ENCODE measurements around the gene MCTP1.

The MCTP1 gene

DNA sequence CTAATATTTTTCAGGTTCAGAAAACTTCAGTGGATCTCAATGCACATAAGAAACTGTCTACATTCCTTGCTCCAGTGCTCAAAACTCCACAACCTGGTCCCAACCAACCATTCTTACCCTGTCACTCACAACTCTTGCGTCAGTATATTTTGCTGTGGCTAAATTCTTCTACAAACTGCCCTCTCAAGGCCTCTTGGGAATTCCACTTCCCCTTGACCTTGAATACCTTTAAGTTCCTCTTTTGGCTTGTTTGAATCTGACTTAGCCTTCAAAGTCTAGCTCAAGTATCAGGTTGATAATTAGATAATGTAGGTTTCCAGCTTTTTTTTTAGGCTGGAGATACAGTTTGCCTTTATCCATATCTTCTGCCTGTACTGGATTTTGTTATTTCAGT is 538.2 kb downstream of the MCTP1 start:
- FAIRE-seq: no peak

DNA sequence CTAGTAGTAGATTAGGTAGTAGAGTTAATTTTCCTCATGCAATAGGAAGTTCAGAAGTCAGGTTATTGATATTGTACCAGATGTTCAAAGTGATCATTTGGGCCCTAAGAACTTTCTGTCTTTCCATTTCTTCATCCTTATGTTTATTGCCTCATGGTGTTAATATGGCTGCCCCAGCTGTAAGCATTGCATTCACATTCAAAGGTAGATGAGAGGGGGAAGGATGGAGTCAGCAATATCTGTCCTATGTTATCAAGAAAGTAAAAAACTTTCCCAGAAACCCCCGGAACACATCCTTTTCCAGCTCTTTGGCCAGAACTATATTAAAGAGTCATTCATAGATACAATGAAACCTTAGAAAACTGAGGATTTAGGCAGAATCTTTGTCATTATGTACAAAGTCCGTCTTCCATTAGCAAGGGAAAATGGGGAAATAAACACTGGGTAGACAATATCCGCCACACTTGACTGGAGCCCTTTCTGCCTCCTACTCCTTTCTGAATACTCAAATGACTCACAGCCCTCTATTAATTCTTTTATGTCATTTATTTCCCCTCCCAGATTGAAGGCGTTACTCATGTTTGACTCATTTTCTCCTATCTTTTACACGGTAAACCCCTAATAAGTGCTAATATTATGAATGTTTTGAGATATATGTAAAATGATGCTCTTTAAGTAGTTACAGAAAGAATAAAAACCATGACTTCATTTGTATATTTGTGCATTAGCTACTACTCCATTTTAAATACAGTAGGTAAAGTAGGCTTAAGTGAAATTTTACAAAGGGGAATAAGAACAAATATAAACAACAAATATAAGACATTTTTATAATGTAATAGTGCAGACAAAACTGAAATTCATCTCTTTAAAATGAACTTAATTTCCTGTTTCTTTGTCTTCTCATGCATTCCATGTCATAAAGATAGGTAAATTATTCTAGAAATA is 538.8 kb downstream of the MCTP1 start:
- FAIRE-seq: no peak

GRCh38 chr5:94744906-94745305 is 540.0 kb downstream of the MCTP1 start:
- FAIRE-seq: no peak

DNA sequence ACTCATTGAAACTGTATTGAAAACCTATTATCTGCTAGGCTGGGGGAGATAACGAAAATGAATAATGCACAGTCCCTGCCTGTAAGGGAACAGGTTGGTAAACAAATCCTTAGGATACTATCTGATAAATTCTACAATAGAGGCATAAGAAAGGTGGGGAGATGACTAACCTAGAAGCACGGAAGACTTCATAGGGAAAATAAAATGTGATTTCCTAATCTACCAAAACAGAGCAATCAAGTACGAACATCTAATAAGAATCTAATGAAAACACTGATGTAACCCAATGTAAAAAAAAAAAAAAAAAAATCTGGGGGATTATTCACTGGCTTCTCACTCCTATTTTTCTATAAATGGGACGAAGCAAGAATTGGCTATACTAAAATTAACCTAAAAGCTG is 542.0 kb downstream of the MCTP1 start:
- FAIRE-seq: no peak

DNA sequence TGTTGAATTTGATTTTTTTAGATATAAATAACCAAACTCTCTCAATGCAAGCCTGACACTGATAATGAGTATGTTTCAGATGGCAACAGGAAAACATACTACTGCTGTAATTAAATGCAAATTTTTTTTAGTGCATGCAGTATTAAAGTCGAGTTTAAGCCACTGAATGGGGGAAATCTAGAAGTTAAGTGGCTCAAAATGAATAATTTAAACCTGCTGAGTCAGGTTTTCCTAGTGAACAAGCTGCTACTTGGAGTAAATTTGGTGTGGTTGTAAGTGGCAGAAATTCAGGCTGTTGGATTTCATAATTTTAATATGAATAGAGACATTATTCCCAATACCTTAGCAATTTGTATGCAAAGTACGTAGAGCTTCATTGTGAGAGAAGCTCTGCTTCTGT is 544.6 kb downstream of the MCTP1 start:
- FAIRE-seq: no peak

DNA sequence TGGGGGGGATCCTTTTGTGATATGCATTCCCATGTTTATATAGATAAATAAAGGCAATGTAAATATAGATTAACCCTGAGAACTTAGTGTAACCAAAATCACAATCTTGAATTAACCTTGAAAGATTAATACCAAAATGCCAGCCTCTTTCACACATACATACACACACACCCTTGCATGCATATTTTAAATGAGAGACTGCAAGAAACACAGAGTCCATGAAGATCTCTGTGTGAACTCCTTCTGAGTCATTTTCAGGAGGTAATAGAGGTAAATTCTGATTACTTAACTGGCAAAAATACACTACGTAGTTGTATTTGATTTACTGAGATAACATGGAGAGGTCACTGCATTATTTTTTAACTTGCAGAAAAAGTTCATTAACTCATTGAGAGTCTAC is 548.4 kb downstream of the MCTP1 start:
- no peak for FAIRE-seq

DNA sequence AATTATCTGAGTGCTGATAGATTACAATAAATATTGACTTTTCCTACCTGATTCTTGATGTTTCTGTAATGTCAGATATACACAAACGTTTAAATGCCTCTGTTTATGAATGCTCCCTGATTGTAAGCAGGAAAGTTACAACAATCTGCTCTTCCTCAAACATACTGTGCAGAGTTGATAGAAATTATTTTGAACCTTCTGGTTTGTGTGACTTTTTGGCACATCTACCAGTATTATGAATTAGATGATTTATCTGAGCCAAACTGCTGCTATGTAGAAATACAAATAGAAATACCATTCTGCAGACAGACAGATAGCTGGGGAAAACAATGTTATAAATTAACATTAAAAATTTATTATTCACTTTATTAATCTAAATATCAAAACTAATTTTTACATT is 553.4 kb downstream of the MCTP1 start:
- FAIRE-seq: no peak

GRCh38 chr5:94725142-94725541 is 559.8 kb downstream of the MCTP1 start:
- no peak for FAIRE-seq

- no peak for FAIRE-seq
Observed at GRCh38 chr5:94715768-94716167, 569.1 kb downstream of the MCTP1 start.

- no peak for FAIRE-seq
Observed at GRCh38 chr5:94711785-94712184, 573.1 kb downstream of the MCTP1 start.

GRCh38 chr5:94709277-94709676 is 575.6 kb downstream of the MCTP1 start:
- FAIRE-seq: no peak

GRCh38 chr5:94707359-94707758 is 577.5 kb downstream of the MCTP1 start:
- no peak for FAIRE-seq

DNA sequence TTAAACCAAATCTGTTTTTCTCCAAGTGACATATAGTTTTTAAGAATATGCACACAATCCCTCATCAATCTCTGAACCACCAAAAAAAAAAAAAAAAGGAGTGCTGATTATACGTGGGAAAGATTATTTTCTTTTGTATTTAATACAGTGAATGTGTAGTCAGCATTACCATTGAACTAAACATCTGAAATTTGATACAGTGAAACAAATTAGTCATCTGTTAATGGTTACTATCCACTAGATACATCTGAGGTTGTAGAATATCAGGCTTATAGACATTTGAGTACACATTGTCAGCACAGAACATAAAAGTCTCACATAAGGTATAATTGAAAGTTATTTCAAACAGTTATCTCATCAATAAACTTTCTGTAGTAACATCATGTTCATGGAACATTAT is 579.5 kb downstream of the MCTP1 start:
- FAIRE-seq: no peak

DNA sequence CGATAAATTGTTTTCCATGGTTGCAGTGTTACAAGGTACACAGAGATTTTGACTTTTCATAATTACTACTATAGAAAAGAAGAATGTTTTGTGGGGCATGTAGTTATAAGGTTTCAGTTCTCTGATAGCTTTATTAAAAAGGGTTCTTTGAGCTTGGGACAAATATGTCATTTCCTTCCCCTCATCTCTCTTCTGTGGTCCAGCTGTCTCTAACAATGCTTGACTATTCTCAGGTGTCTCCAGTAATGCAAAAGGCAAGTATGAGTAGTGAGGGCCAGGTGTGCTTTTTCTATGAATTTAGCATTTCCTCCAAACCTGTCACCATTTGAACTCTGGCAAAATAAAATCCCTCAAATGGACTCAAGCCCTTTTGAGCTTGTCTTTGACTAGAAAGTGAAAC is 582.2 kb downstream of the MCTP1 start:
- no peak for FAIRE-seq

DNA sequence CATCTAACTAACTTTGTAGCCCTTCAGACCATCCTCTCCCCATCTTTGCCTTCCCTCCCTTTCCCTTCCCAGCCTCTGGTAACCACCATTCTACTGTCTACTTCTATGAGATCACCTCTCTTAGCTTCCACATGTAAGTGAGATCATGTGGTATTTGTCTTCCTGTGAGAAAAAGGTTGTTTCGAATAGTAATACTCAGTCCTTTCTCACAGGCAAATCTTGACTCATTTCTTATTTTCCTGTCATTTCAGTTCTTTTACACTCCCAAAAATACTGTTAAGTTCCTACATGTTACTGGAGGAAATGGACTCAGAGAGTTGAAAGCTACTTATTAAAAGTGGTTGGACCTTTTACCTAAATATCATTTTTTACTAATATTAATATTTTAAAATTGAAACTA is 584.3 kb downstream of the MCTP1 start:
- FAIRE-seq: no peak

DNA sequence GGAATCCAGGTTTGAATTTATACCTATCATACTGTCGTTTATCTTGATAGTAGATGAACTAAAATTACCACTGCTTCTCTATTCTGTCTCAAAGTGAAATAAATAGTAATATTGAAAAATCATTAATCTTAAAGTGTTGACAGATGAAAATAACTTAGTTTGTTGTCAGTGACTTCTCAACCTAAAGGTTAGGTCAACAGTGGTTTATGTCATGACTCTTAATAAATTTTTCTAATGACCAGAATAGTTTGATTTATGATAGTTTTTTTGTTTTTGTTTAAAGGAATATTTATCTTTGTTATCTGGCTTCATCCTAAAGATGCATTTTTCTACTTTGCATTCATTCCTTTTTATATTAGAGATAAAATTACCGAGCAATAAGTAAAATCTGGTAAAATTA is 585.3 kb downstream of the MCTP1 start:
- peak; percentile 83 for FAIRE-seq

DNA sequence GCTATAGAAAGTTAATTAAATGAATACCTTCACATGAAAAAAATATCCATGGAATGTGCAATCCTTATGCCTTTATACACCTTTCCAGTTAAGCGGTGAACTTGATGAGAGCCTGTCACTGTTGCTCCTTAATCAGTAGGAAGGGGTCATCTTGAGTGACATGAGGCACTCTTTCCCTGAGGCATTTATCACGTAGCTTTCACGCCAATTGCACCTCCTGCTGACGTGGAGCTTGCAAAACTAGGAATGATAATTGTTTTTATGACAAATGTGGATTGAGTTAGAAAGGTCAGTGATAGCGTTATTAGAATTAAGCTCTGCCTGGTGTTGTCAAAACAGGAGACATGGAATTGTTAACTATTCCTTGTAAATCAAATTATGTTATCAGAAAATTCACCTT is 586.7 kb downstream of the MCTP1 start:
- no peak for FAIRE-seq

DNA sequence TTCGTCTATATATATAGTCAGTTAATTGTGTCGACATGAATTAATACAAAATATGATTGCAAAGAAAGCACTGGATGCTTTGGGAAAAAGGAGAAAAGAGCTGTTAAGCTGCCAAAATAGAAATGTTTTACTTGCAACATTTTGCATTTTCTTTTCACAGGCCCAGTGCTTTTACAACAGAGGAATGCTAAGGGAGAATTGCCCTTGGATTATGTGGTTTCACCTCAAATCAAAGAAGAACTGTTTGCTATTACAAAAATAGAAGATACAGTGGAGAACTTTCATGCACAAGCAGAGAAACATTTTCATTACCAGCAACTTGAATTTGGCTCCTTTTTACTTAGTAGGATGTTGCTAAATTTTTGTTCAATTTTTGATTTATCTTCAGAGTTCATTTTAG is 590.2 kb downstream of the MCTP1 start:
- FAIRE-seq: no peak

DNA sequence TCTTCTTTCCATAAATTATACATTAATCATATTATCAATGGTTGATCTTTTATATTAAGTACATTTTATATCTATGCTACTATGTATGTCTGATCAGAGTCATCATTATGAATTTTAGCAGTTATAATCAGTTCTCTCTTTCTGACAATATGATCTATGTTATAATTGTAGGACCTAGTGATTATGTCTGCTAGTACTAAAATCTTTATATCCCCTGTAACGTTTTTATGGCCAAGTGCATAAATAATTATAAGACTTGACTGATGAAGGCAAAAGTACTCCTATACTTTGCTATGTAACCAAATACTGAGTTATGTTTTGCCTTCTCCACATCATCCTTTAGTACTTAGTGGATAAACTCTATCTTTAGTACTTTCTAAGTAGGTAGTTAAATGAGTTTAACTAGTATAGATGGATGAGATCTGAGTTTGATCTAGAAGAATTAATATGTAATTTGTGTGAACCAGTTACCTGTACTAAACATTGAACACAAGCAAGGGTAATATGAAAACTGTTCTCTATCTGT is 591.0 kb downstream of the MCTP1 start:
- no peak for FAIRE-seq

- peak; percentile 99 for FAIRE-seq
Observed at GRCh38 chr5:94693043-94693822, 591.7 kb downstream of the MCTP1 start.

GRCh38 chr5:94692581-94692980 is 592.3 kb downstream of the MCTP1 start:
- FAIRE-seq: peak; percentile 46

GRCh38 chr5:94691949-94692348 is 592.9 kb downstream of the MCTP1 start:
- FAIRE-seq: no peak

- FAIRE-seq: no peak
Observed at GRCh38 chr5:94691291-94691690, 593.6 kb downstream of the MCTP1 start.

GRCh38 chr5:94690778-94691177 is 594.1 kb downstream of the MCTP1 start:
- FAIRE-seq: no peak

All from A204.1 (cell line).